H1 (cell line): ENCODE measurements around the gene GRIPAP1. TPM values are rescaled to one million over a fixed set of nuclear protein-coding genes. Genes with fewer than 3 reads are reported as not detected.

Experiments used
- CTCF ChIA-PET: fragments of 300-600 bp; sonication (Branson Sonifier 250); formaldehyde crosslinking; loops from one replicate; lab custom pipeline; 2021; ENCODE audit not compliant: partially characterized antibody; lab: Charles Lee
- POLR2A ChIA-PET: fragments of 300-600 bp; sonication (Branson Sonifier 250); formaldehyde crosslinking; loops from one replicate; lab custom pipeline; 2021; ENCODE audit warnings: inconsistent platforms; ENCODE audit not compliant: partially characterized antibody; lab: Charles Lee
- DNase-seq, 2 experiments: peaks; one replicate each; pipeline versions ENCODE4 v3.0.0 to v3.0.0-alpha.2; 2010 to 2022; ENCODE audit warnings: low spot score in 2 of 2, low read depth in 1 of 2, mixed read lengths in 1 of 2
- FAIRE-seq: peaks from 2 replicates; lab custom pipeline; 2011; peaks lifted over from hg19 to GRCh38; lab: Jason Lieb, UNC
- H2AFZ ChIP-seq: 2 replicates; pipeline ENCODE4 v1.8.1; 2012; ENCODE audit warnings: low read length, inconsistent platforms
- H2AK5ac ChIP-seq: 2 replicates; pipeline ENCODE4 v1.6.1; 2013; ENCODE audit warnings: low read depth, low read length
- H2BK120ac ChIP-seq: replicated peaks from 2 replicates; pipeline ENCODE3; 2013; ENCODE audit warnings: low read depth, low read length, inconsistent platforms
- H2BK12ac ChIP-seq: 2 replicates; pipeline ENCODE4 v1.6.1; 2013; ENCODE audit warnings: low read depth, low read length
- H2BK15ac ChIP-seq: 2 replicates; pipeline ENCODE4 v1.6.1; 2013; ENCODE audit warnings: low read length
- H2BK20ac ChIP-seq: 2 replicates; pipeline ENCODE4 v1.6.1; 2013; ENCODE audit warnings: low read length
- H2BK5ac ChIP-seq: 2 replicates; pipeline ENCODE4 v1.6.1; 2013; ENCODE audit warnings: low read depth, low read length
- H3K14ac ChIP-seq: 2 replicates; pipeline ENCODE4 v1.6.1; 2013; ENCODE audit warnings: inconsistent platforms; ENCODE audit not compliant: insufficient read length
- H3K18ac ChIP-seq: 2 replicates; pipeline ENCODE4 v1.6.1; 2013; ENCODE audit warnings: low read length; ENCODE audit errors: extremely low read depth
- H3K23ac ChIP-seq: 2 replicates; pipeline ENCODE4 v1.6.1; 2013; ENCODE audit warnings: inconsistent platforms; ENCODE audit not compliant: insufficient read length
- H3K23me2 ChIP-seq: 2 replicates; pipeline ENCODE4 v1.6.1; 2013; ENCODE audit warnings: low read depth, low read length
- H3K27ac ChIP-seq: 2 replicates; pipeline ENCODE4 v1.6.1; 2011; ENCODE audit warnings: low read depth, low read length, inconsistent platforms
- H3K27me3 ChIP-seq, 4 experiments: replicated peaks in 1 of 4; 1 replicate in 1 of 4; 2 replicates in 3 of 4; pipeline versions ENCODE4 v1.6.1 to v1.8.1; 2011 to 2013; ENCODE audit warnings: low read length in 3 of 4, mild to moderate bottlenecking in 3 of 4, inconsistent platforms in 2 of 4, mixed read lengths in 2 of 4, moderate library complexity in 1 of 4; ENCODE audit not compliant: control insufficient read depth in 3 of 4, insufficient read depth in 3 of 4; ENCODE audit errors: extremely low read depth in 1 of 4
- H3K36me3 ChIP-seq, 4 experiments: 2 replicates each; pipeline versions ENCODE4 v1.6.1 to v1.8.1; 2011 to 2013; ENCODE audit warnings: mild to moderate bottlenecking in 4 of 4, low read length in 3 of 4, moderate library complexity in 2 of 4, control low read depth in 1 of 4, inconsistent platforms in 1 of 4; ENCODE audit not compliant: insufficient read depth in 4 of 4, control insufficient read depth in 2 of 4
- H3K4ac ChIP-seq: replicated peaks from 2 replicates; pipeline ENCODE3; 2013; ENCODE audit warnings: low read length, low read depth, mixed read lengths, inconsistent platforms; ENCODE audit not compliant: insufficient read length
- H3K4me1 ChIP-seq, 4 experiments: replicated peaks in 1 of 4; 1 replicate in 1 of 4; 2 replicates in 3 of 4; pipeline versions ENCODE4 v1.6.1 to v1.8.1; 2011 to 2013; ENCODE audit warnings: low read length in 3 of 4, inconsistent platforms in 2 of 4, mixed read lengths in 1 of 4; ENCODE audit not compliant: insufficient read depth in 4 of 4, control insufficient read depth in 3 of 4
- H3K4me2 ChIP-seq, 2 experiments: 2 replicates each; pipeline versions ENCODE4 v1.6.1 to v1.8.1; 2011 to 2013; ENCODE audit warnings: low read depth in 2 of 2, low read length in 2 of 2, control low read depth in 1 of 2, inconsistent platforms in 1 of 2, mild to moderate bottlenecking in 1 of 2; ENCODE audit not compliant: insufficient read depth in 1 of 2
- H3K4me3 ChIP-seq, 4 experiments: fragments of 200-600, 300-600 bp in 1 of 4; sonication (generic), shearing (Covaris generic), sonication (Bioruptor Twin) in 1 of 4; 2 replicates each; pipeline versions ENCODE4 v1.5.1 to v1.8.1; 2011 to 2016; ENCODE audit warnings: low read length in 4 of 4, low read depth in 3 of 4, control low read depth in 2 of 4, inconsistent platforms in 2 of 4, mild to moderate bottlenecking in 2 of 4, mixed read lengths in 1 of 4, moderate library complexity in 1 of 4; ENCODE audit not compliant: insufficient read depth in 2 of 4; ENCODE audit errors: extremely low read depth in 1 of 4
- H3K56ac ChIP-seq: replicated peaks from 2 replicates; pipeline ENCODE3; 2013; ENCODE audit warnings: low read depth, mild to moderate bottlenecking, mixed read lengths, low read length, inconsistent platforms; ENCODE audit not compliant: insufficient read length
- H3K79me1 ChIP-seq: 2 replicates; pipeline ENCODE4 v1.6.1; 2013; ENCODE audit warnings: low read depth, low read length, control low read depth
- H3K79me2 ChIP-seq, 2 experiments: 2 replicates each; pipeline versions ENCODE4 v1.6.1 to v1.8.1; 2012 to 2013; ENCODE audit warnings: low read length in 2 of 2, mild to moderate bottlenecking in 2 of 2, inconsistent platforms in 1 of 2; ENCODE audit not compliant: insufficient read depth in 2 of 2, control insufficient read depth in 1 of 2
- H3K9ac ChIP-seq, 4 experiments: replicated peaks in 1 of 4; 1 replicate in 1 of 4; 2 replicates in 3 of 4; pipeline versions ENCODE4 v1.6.1 to v1.8.1; 2011 to 2013; ENCODE audit warnings: low read depth in 3 of 4, low read length in 3 of 4, control low read depth in 2 of 4, mild to moderate bottlenecking in 2 of 4, moderate library complexity in 2 of 4, inconsistent platforms in 1 of 4; ENCODE audit errors: extremely low read depth in 1 of 4
- H3K9me3 ChIP-seq, 2 experiments: 2 replicates each; pipeline versions ENCODE4 v1.6.1 to v1.8.1; 2012 to 2013; ENCODE audit warnings: mild to moderate bottlenecking in 2 of 2, moderate library complexity in 2 of 2, control low read depth in 1 of 2, inconsistent platforms in 1 of 2, low read depth in 1 of 2, low read length in 1 of 2, mixed read lengths in 1 of 2; ENCODE audit not compliant: insufficient read depth in 2 of 2
- H4K20me1 ChIP-seq, 2 experiments: replicated peaks in 1 of 2; 2 replicates each; pipeline versions ENCODE3 to v1.8.1; 2011 to 2013; ENCODE audit warnings: inconsistent platforms in 2 of 2, low read length in 2 of 2, mild to moderate bottlenecking in 1 of 2; ENCODE audit not compliant: insufficient read depth in 2 of 2, control insufficient read depth in 1 of 2
- H4K5ac ChIP-seq: 2 replicates; pipeline ENCODE4 v1.6.1; 2013; ENCODE audit warnings: low read length, low read depth, mixed read lengths, inconsistent platforms; ENCODE audit not compliant: insufficient read length
- H4K8ac ChIP-seq: 2 replicates; pipeline ENCODE4 v1.8.0; 2013; ENCODE audit warnings: mild to moderate bottlenecking, moderate library complexity, low read length, inconsistent platforms; ENCODE audit not compliant: insufficient read depth; ENCODE audit errors: extremely low read depth
- H4K91ac ChIP-seq: replicated peaks from 2 replicates; pipeline ENCODE3; 2013; ENCODE audit warnings: low read length, mixed read lengths, inconsistent platforms; ENCODE audit not compliant: insufficient read length
- WGBS, 2 experiments: shearing (Covaris generic) in 1 of 2; methylation state at CpG; one replicate each; pipeline versions ENCODE4 v1.1.6 to v1.1.7; 2013 to 2015; ENCODE audit warnings: low lambda C conversion rate in 2 of 2, mixed read lengths in 2 of 2, inconsistent platforms in 1 of 2, low coverage in 1 of 2, missing lambda C conversion rate in 1 of 2; ENCODE audit not compliant: insufficient replicate concordance in 2 of 2, insufficient coverage in 1 of 2, insufficient read length in 1 of 2; ENCODE audit errors: extremely low coverage in 1 of 2, missing lambda C conversion rate in 1 of 2; 5-methylcytosine and 5-hydroxymethylcytosine counted together
- polyA plus RNA-seq, 7 experiments: library from polyadenylated mRNA; depleted of rRNA in 3 of 7; stranded (reverse) in 5 of 7; unstranded in 2 of 7; fragments of >200 nt in 5 of 7; fragments of 200-250 nt in 2 of 7; gene quantifications; 1 replicate in 5 of 7; 2 replicates in 1 of 7; 4 replicates in 1 of 7; pipeline versions ENCODE4 v1.2.1 to v1.2.3, GENCODE V29; 2011 to 2013; ENCODE audit warnings: missing spikeins in 2 of 7, mixed read lengths in 2 of 7
- total RNA-seq: library from RNA; stranded (reverse); fragmentation: NEBNext Ultra II Directional; extraction: Animal tissue kit (Norgen Biotek cat#: 25700); gene quantifications from 2 replicates; pipeline ENCODE4 v1.2.1, GENCODE V29; 2021

The GRIPAP1 gene
- total and polyA plus RNA-seq, 2 of the 8 experiments (the other 6 are each of a cell fraction or from before 2014, with no cell fraction given), result 21.6 to 55.9 TPM

DNA sequence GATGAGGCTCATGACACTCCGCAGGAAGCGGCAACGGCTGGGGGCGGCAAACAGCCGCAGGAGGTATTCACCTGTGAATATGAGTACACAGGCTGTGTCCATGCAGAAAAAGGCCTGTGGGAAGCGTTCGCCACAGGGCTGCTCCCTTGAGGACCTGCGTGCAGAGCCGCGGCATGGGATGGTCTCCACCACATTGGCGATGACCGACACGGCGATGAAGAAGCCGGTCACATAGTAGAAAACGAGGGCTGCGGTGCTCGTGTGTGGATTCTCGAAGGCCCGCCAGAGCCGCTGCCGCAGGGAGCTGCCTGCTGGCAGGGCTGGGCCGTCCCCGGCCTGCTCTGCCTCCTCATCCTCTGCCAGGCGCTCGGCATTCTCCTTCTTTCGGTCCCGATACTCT is 32.6 kb downstream of the GRIPAP1 start:
- no peaks in the 10 kb centered on the region for H3K79me1 ChIP-seq
- H4K20me1 ChIP-seq, result peaks cover 1 to 2% of the 10 kb centered on the region in 2 experiments
- no peak overlapping the region for H3K4me2 ChIP-seq
- DNase-seq, result no peak
- H3K4me3 ChIP-seq, result no peak overlapping the region
- ChIA-PET CTCF (interaction anchor here (1.2 kb wide), 1 partner anchor 70 kb away, joined by 3 read pairs; no protein-coding TSS in a partner anchor), POLR2A (interaction anchor here (1.0 to 9.0 kb wide), 3 partner anchors 12 to 66 kb away, joined by 3 to 70 read pairs (median 3); partner anchors contain the start of gene OTUD5)
- H3K9ac ChIP-seq, result no peak overlapping the region
- no peak overlapping the region for H2BK120ac ChIP-seq
- H3K79me2 ChIP-seq, result no peaks in the 10 kb centered on the region; a peak in 1 of 4 replicates
- no peak for FAIRE-seq
- no peaks in the 10 kb centered on the region for H3K27me3 ChIP-seq
- no peak overlapping the region for H3K18ac ChIP-seq
- H2BK15ac ChIP-seq, result no peak overlapping the region
- no peak overlapping the region for H2AK5ac ChIP-seq
- H3K56ac ChIP-seq, result no peak overlapping the region
- no peak overlapping the region for H3K27ac ChIP-seq
- no peak overlapping the region for H4K8ac ChIP-seq
- no peak overlapping the region for H4K91ac ChIP-seq
- H3K4ac ChIP-seq, result no peak overlapping the region
- peaks cover 4% of the 10 kb centered on the region; the same call in 1 of the 2 replicates for H3K23me2 ChIP-seq
- WGBS, 2 experiments, result 93% methylated on average over 8 of the region's 28 CpGs; no CpG with 5 or more reads in 1 of the 2 experiments
- H2AFZ ChIP-seq, result no peak overlapping the region
- no peak overlapping the region for H4K5ac ChIP-seq
- no peaks in the 10 kb centered on the region for H3K9me3 ChIP-seq
- no peak overlapping the region for H2BK12ac ChIP-seq
- H2BK5ac ChIP-seq, result no peak overlapping the region
- no peak overlapping the region for H2BK20ac ChIP-seq
- no peak overlapping the region for H3K23ac ChIP-seq
- peaks cover 0 to 5% (median 3%) of the 10 kb centered on the region in 4 experiments; a peak in 6 of 8 replicates for H3K36me3 ChIP-seq
- H3K14ac ChIP-seq, result no peak overlapping the region
- H3K4me1 ChIP-seq, result peaks cover 0 to 3% (median 0%) of the 10 kb centered on the region in 4 experiments; a peak in 1 of 7 replicates
